Measurements from ENCODE around the gene ZC2HC1C. TPM values are rescaled to one million over a fixed set of nuclear protein-coding genes. Genes with fewer than 3 reads are reported as not detected.

Gene ZC2HC1C
- total and polyA plus RNA-seq, 10 of the 15 experiments (the other 5 are each of a cell fraction or from before 2014, with no cell fraction given), result 0.92 to 3.7 (median 1.6) TPM

- Histone ChIP-seq H3K9ac (ENCODE audit: control insufficient read depth, insufficient read depth, low read length) (no peak overlapping the region), H3K4me3 (no peak overlapping the region), H3K4me2 (ENCODE audit: control insufficient read depth, insufficient read depth) (no peak overlapping the region), H4K20me1 (ENCODE audit: control insufficient read depth, insufficient read depth) (no peaks in the 10 kb centered on the region; the same call in 1 of the 2 replicates), H3K4me1 (ENCODE audit: control insufficient read depth, insufficient read depth, low read length) (no peaks in the 10 kb centered on the region), H2AFZ (ENCODE audit: control insufficient read depth, low read depth, low read length) (no peak overlapping the region), H3K27me3 (replicated peaks in 1 of 2; ENCODE audit: control insufficient read depth in 2 of 2, insufficient read depth in 2 of 2, low read length in 1 of 2) (no peaks in the 10 kb centered on the region), H3K27ac (ENCODE audit: control insufficient read depth, insufficient read depth) (no peak overlapping the region), H3K9me3 (replicated peaks; ENCODE audit: control insufficient read depth, insufficient read depth, low read length) (no peaks in the 10 kb centered on the region), H3K36me3 (ENCODE audit: control insufficient read depth in 2 of 2, insufficient read depth in 2 of 2, low read length in 1 of 2) (peaks cover 1 to 14% of the 10 kb centered on the region in 2 experiments; a peak in 3 of 4 replicates), H3K79me2 (ENCODE audit: control insufficient read depth, insufficient read depth, low read length) (no peaks in the 10 kb centered on the region)
- SMC1A ChIA-PET (ENCODE audit: uncharacterized antibody, unreplicated experiment), result interaction anchor here (1.4 to 1.5 kb wide), 2 partner anchors 13 to 16 kb away, joined by 4 to 5 read pairs; no protein-coding TSS in a partner anchor
- DNase-seq (ENCODE audit: low read depth, low spot score) (no peak), FAIRE-seq (no peak), ATAC-seq (no peak)
- CTCF ChIA-PET, result interaction anchor here (1.1 to 1.5 kb wide), 2 partner anchors 11 to 201 kb away, joined by 7 read pairs; no protein-coding TSS in a partner anchor
- POLR2A ChIA-PET, result no interaction called here
- WGBS (ENCODE audit: insufficient coverage, insufficient replicate concordance, low lambda C conversion rate, missing lambda C conversion rate), result 97% methylated on average over 4 of the region's 4 CpGs
- no peak for TF ChIP-seq SRF (IDR thresholded peaks at IDR 0.05; ENCODE audit: low read depth in 2 of 2, low read length in 2 of 2)
- no peak for TF ChIP-seq ZNF207 (IDR thresholded peaks at IDR 0.05; ENCODE audit: borderline replicate concordance)
- TF ChIP-seq NR2C1 (IDR thresholded peaks at IDR 0.05), result no peak
- TF ChIP-seq, protein P1, sequence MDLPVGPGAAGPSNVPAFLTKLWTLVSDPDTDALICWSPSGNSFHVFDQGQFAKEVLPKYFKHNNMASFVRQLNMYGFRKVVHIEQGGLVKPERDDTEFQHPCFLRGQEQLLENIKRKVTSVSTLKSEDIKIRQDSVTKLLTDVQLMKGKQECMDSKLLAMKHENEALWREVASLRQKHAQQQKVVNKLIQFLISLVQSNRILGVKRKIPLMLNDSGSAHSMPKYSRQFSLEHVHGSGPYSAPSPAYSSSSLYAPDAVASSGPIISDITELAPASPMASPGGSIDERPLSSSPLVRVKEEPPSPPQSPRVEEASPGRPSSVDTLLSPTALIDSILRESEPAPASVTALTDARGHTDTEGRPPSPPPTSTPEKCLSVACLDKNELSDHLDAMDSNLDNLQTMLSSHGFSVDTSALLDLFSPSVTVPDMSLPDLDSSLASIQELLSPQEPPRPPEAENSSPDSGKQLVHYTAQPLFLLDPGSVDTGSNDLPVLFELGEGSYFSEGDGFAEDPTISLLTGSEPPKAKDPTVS (IDR thresholded peaks at IDR 0.05; ENCODE audit: low read depth, low read length), result no peak
- TF ChIP-seq EP300 (IDR thresholded peaks at IDR 0.05; ENCODE audit: borderline replicate concordance in 1 of 2, control insufficient read depth in 1 of 2, low read depth in 2 of 2, low read length in 2 of 2), result no peak
- no peak for TF ChIP-seq CBFB (IDR thresholded peaks at IDR 0.05; ENCODE audit: low read depth)
- no peak for TF ChIP-seq SIN3A (IDR thresholded peaks at IDR 0.05; ENCODE audit: low read depth, low read length)
- TF ChIP-seq CEBPB (IDR thresholded peaks at IDR 0.05; ENCODE audit: borderline replicate concordance in 1 of 2, low read depth in 2 of 2, low read length in 2 of 2), result no peak
- BruUV-seq (replicated peaks), result no TSS peak
- RAD21 ChIA-PET (ENCODE audit: unreplicated experiment), result no interaction called here
- intact Hi-C loops (cut with micrococcal nuclease; ENCODE audit: unreplicated experiment) (no loop called here), in situ Hi-C loops (cut with MboI) (no loop called here)
Measured at GRCh38 chr14:75101491-75101890, 32.0 kb downstream of the ZC2HC1C start.

All from GM12878 (cell line).